Fibroblast of villous mesenchyme (primary cell): ENCODE results near the gene LMX1B. TPM values are rescaled to one million over a fixed set of nuclear protein-coding genes. Genes with fewer than 3 reads are reported as not detected.

Experiments used
- DNase-seq: peaks from one replicate; pipeline ENCODE4 v3.0.0-alpha.2; 2010; ENCODE audit warnings: low read depth
- H3K4me3 ChIP-seq: 2 replicates; pipeline ENCODE4 v1.5.1; 2011; ENCODE audit warnings: low read depth, mild to moderate bottlenecking, low read length
- CTCF ChIP-seq: IDR thresholded peaks from 2 replicates; pipeline ENCODE4 v1.5.1; 2012; ENCODE audit warnings: low read depth, mild to moderate bottlenecking, low read length; ENCODE audit not compliant: insufficient read depth
- total RNA-seq: library from RNA; depleted of rRNA; stranded (reverse); fragments of >200 nt; gene quantifications from 2 replicates; pipeline ENCODE4 v1.2.3, GENCODE V29; 2012

The LMX1B gene
- total RNA-seq, 1 donor: not detected

DNA sequence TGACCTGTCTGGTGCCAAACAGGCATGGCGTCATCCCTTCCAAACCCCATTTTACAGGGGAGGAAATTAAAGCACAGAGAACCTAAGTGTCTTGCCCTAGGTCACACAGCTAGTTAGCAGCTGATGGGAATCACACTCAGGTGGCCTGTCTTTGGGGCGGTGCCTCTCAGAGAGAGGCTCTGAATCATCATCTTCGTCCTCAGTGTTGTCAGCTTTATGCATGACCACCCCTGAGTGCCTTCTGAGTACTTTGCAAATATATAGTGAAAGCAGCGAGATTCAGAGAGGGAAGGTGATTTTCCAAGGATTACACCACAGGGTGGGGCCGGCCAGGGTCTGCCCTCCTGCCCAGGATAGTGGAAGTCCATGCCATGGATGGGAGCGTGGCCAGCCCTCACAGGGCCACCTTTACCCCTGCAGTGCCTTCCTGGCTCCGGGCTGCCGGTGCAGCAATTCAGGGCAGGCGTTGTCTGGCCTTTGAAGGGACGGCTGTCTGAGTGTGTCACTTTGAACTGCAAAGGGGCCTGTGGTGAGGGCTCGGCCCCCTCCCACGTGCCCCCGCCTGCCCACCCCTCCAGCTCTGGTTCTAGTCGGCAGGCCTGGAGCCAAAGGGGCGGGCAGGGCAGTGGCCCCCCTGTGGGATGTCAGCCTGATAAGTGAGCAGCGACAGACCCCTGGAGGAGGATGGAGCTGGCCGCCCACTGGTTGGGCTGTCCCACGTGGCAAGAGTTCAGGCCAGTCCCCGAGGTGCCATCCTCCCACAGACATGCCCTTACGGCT is 16.9 kb downstream of the LMX1B start:
- no peak overlapping the region for H3K4me3 ChIP-seq
- no peak for TF ChIP-seq CTCF
- no peak for DNase-seq

DNA sequence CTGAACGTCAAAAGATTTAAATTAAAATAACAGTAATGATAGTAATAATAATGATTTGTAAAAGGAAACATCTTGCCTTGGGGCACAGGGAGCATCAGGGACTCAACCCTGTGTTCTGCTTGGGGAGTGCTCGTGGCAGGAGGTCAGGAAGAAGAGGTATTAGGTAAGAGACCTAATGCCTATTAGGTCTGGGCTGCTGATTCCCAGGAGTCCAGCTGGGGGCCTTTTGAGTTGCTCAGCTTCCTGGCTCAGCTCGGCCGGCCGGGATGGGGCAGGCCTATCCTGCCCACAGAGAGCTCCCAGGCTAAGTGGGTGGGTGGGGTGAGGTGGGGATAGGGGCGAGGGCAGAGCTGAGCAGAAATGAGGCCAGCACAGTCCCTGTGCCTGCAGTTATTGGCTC is 17.5 kb downstream of the LMX1B start:
- no peak overlapping the region for H3K4me3 ChIP-seq
- no peak for TF ChIP-seq CTCF
- DNase-seq: no peak

- no peak for DNase-seq
- no peak for TF ChIP-seq CTCF
- no peak overlapping the region for H3K4me3 ChIP-seq
Observed at GRCh38 chr9:126633881-126634558, 20.3 kb downstream of the LMX1B start.

- H3K4me3 ChIP-seq: no peak overlapping the region
- no peak for TF ChIP-seq CTCF
- DNase-seq: no peak
Observed at GRCh38 chr9:126635061-126635460, 21.3 kb downstream of the LMX1B start.

GRCh38 chr9:126635661-126636439 is 22.1 kb downstream of the LMX1B start:
- DNase-seq: no peak
- no peak overlapping the region for H3K4me3 ChIP-seq
- no peak for TF ChIP-seq CTCF

DNA sequence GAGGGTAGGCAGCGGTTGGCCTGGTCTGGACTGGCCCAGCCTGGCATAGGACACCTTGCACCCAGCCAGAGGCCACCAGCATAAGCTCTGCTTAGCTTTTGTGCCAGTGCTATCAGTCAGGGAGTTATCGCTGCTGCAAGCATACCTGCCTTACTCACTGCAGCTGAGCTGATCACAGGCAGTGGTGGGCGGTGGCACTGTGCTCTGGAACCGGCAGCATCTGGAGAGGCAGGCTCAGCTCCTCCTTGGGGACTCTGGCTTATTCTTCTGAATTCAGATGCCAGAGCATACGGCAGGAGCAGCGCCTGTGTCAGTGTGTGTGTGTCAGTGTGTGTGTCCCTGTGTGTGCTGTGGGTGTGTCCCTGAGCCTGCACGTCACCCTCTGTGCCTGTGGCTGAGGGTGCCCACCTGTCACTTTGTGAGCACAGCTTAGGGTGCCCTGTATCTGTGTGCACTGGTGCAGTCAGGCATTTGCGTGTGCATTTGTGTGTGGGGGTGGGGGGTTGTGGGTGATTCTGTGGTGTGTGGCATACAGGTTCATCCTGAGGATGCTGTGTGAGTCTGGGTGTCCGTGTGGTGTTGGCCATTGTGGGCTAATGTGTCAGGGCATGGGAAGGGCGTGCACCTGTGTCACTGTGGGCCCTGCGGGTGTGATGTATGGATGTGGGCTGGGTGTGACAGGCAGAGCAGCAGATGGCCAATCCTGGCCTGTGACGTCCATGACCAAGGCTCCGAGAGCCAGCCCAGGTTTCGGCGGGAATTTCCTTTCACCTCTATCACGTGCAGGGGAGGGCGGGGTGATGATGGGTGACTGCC is 23.5 kb downstream of the LMX1B start:
- H3K4me3 ChIP-seq: no peak overlapping the region
- no peak for DNase-seq
- no peak for TF ChIP-seq CTCF
